Posterior vena cava (tissue), 2 donors: ENCODE measurements around the gene SMAGP. TPM values are rescaled to one million over a fixed set of nuclear protein-coding genes. Genes with fewer than 3 reads are reported as not detected.

Experiments
- DNase-seq: peaks from one replicate; pipeline ENCODE4 v3.0.0-alpha.2; 2020; ENCODE audit warnings: low spot score
- intact Hi-C, 2 donors: fragments of 100-400 bp; cut with DNase I; formaldehyde crosslinking; loops; one replicate each; pipeline versions ENCODE4 v1.14.1 to v1.14.2; 2022 to 2023
- total RNA-seq, 2 donors: library from RNA; stranded (reverse); fragmentation: NEBNext Ultra II Directional; extraction: Animal tissue kit (Norgen Biotek cat#: 25700); gene quantifications; one replicate each; pipeline ENCODE4 v1.2.1, GENCODE V29; 2021
- donor health status: DM: yes; HTN: yes; CAD: no.
- donor health status: DM: yes; HTN: yes; CAD: no.

The SMAGP gene
- total RNA-seq, 2 donors from 2014 or later, result 6.5 to 9.3 TPM

DNA sequence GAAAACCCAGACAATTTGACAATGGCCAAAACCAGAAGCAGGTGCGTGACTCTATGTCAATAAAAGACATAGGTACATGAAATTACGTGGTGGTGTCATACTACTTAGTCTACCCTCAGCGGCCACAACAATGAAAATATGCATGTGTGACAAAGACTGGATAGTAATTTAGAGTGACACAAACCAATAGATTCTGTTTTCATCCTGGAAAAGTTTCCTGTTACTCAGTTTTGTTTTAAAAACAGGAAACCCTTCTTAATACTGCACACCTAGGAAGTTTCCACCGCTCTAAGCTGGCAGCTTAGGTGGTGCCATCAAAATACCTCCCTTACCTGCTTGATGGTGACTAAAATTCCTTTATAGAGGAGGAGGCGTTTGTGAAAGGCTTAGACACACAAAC is 67.5 kb downstream of the SMAGP start:
- peak; percentile 3 for DNase-seq
- intact Hi-C loops, result no loop called here

- DNase-seq, result peak; percentile 26
- intact Hi-C loops, result no loop called here
These were observed 69.4 kb downstream of the SMAGP start for GRCh38 chr12:51200806-51201205.

- peak; percentile 5 for DNase-seq
- intact Hi-C loops, result no loop called here
These were observed 70.1 kb downstream of the SMAGP start for GRCh38 chr12:51200156-51200555.

DNA sequence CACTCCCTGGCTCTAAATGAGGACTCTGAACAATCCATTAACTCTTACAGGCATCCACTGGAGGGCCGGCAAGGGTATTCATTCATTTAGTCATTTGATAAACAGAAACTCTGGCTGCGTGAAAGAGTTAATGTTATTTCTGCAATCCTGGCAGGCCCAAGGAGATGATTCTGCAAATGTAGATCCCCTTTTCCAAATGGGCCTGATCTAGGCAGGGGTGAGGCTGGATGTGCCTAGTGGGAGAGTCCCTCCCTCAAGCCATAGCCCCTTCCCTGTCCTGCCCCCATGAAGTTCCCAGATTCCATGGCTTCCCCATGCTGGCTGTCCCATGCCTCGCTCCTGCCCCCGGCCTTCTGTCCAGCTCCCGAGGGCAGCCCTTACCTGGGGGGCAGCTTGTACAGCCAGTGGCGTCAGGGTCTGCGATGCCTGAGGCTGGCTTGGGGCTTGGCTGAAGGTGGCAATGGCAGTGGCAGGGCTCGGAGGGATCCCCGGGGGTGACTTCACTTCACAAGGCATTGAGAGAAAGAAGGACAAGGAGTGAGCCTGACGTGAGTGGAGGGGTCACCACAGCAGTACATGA is 70.8 kb downstream of the SMAGP start:
- peak; percentile 71 for DNase-seq
- intact Hi-C loops, result no loop called here

DNA sequence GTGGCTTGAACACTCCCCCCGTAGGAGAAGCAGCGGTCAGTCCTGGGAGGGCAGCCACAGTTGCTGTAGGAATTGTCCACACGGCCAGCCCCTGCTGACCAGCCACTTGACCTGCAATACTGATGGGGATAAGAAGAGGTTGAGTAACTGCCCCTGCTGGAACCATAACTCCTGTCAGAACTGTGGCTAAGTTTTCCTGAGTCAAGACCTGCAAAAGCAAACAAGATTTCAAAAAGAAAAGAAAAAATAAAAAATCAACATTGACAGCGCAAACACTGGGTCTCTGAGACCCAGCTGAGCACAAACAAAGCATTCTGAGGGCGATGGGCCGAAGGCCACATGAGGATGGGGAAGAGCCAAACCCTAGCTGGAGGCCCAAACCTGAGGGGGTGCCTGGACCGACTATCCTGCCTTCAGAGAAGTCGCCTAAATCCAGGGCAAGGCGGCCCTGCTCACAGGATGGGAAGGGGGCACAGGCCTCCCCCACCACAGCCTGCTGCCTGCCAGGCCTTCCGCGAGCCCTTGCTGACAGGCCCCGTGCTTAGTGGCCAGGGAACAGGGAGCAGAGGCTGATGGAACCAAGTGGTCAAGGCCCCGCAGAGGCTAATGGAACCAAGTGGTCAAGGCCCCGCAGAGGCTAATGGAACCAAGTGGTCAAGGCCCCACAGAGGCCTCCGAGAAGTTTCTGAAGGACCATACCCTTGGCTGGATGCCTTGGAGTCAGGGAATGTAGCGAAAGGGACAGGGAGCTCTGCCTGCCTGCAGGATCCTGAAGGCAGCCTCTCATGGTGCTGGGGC is 71.4 kb downstream of the SMAGP start:
- DNase-seq, result peak; percentile 68
- intact Hi-C loops, result no loop called here

GRCh38 chr12:51197736-51198567 is 72.3 kb downstream of the SMAGP start:
- intact Hi-C loops, result no loop called here
- peak; percentile 68 for DNase-seq

DNA sequence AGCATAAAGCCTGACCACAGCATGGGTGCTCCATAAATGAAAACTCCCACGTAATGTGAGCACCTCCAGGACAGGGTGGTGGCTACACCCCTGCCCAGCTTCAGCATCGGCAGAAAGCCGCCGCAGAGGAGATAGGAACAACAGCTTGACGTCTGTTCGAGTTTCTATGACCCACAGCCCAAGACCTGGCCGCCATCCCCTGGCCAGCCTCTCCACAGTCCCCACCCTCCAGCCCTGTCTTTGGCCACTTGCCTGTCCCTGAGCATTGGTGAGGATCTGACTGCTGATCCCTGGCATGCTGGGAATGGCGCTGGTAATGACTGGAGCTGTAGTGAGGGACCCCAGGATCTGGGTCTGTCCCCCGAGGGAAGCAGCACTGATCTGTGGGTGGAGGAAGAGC is 73.7 kb downstream of the SMAGP start:
- intact Hi-C loops, result no loop called here
- DNase-seq, result peak; percentile 79

GRCh38 chr12:51195841-51196240 is 74.4 kb downstream of the SMAGP start:
- intact Hi-C loops, result no loop called here
- peak; percentile 58 for DNase-seq

Other genes with a start within 250 kb of the SMAGP start
- gene SLC11A2, start 244.0 kb downstream of the SMAGP start, total RNA-seq, result 10 to 100 TPM; 55.1 to 58.7 TPM
- 10 to 100 TPM; 21.3 to 32.1 TPM for gene LETMD1, start 222.1 kb downstream of the SMAGP start, total RNA-seq
- gene CSRNP2, start 186.8 kb downstream of the SMAGP start, total RNA-seq, result 10 to 100 TPM; 23.6 to 29.4 TPM
- 10 to 100 TPM; 16.1 to 23.1 TPM for gene TFCP2, start 97.3 kb downstream of the SMAGP start, total RNA-seq
- gene POU6F1, start 52.4 kb downstream of the SMAGP start, total RNA-seq, result 10 to 100 TPM; 18.1 to 19.4 TPM
- 100 to 1,000 TPM; 156 to 169 TPM for gene DAZAP2, start 31.6 kb downstream of the SMAGP start, total RNA-seq
- gene BIN2, start 53.8 kb upstream of the SMAGP start, total RNA-seq, result 1 to 10 TPM; 5.6 to 8.8 TPM
- not detected for gene CELA1, start 76.3 kb upstream of the SMAGP start, total RNA-seq
- gene GALNT6, start 121.0 kb upstream of the SMAGP start, total RNA-seq, result 1 to 10 TPM; 8.0 to 9.7 TPM
- gene SLC4A8, start 154.4 kb upstream of the SMAGP start, total RNA-seq, result 1 to 10 TPM in 1 of 2 donors, under 1 TPM in 1; 0.79 to 1.4 TPM